HEK293 (cell line): ENCODE results near the gene RCOR2.

Source experiments
- CTCF ChIP-seq: fragments of 450-650 bp; formaldehyde crosslinking; IDR thresholded peaks from 2 replicates; pipeline ENCODE4 v1.5.1; 2016; ENCODE audit warnings: missing biosample characterization, missing genetic modification characterization
- KLF16 ChIP-seq: fragments of 450-650 bp; formaldehyde crosslinking; IDR thresholded peaks from 2 replicates; pipeline ENCODE4 v1.5.1; 2017; ENCODE audit warnings: missing biosample characterization, missing genetic modification characterization
- PRDM10 ChIP-seq: fragments of 450-650 bp; formaldehyde crosslinking; IDR thresholded peaks from 2 replicates; pipeline ENCODE4 v1.5.1; 2016; ENCODE audit warnings: missing biosample characterization, missing genetic modification characterization
- ZBTB20 ChIP-seq: fragments of 450-650 bp; formaldehyde crosslinking; IDR thresholded peaks from 2 replicates; pipeline ENCODE4 v1.5.1; 2016; ENCODE audit warnings: missing biosample characterization, missing genetic modification characterization
- ZNF48 ChIP-seq: fragments of 450-650 bp; formaldehyde crosslinking; IDR thresholded peaks from 2 replicates; pipeline ENCODE4 v1.5.1; 2016; ENCODE audit warnings: missing biosample characterization, missing genetic modification characterization
- ZNF610 ChIP-seq: fragments of 450-650 bp; formaldehyde crosslinking; IDR thresholded peaks from 2 replicates; pipeline ENCODE4 v1.5.1; 2016; ENCODE audit warnings: missing biosample characterization, missing genetic modification characterization, borderline replicate concordance

GRCh38 chr11:63893355-63893754 lies 23.6 kb downstream of the RCOR2 start:
- TF ChIP-seq CTCF (tag by site-specific recombination) (no peak), KLF16 (tag by site-specific recombination) (no peak), PRDM10 (no peak), ZBTB20 (tag by site-specific recombination) (no peak), ZNF48 (tag by site-specific recombination) (no peak), ZNF610 (tag by site-specific recombination) (no peak)
